ENCODE measurements around the gene AP5S1. TPM values are rescaled to one million over a fixed set of nuclear protein-coding genes. Genes with fewer than 3 reads are reported as not detected.

Gene AP5S1
- total RNA-seq, 2 experiments from 2014 or later: 6.0 TPM

GRCh38 chr20:3871550-3872265, 51.4 kb downstream of the AP5S1 start:
- H3K36me3 ChIP-seq (ENCODE audit: insufficient read depth, low read length): peaks cover 24% of the 10 kb centered on the region
- intact Hi-C loops (cut with DNase I, micrococcal nuclease): no loop called here
- no peak for TF ChIP-seq CTCF (IDR thresholded peaks at IDR 0.05)
- peaks cover 15% of the 10 kb centered on the region for H3K4me1 Mint-ChIP-seq (ENCODE audit: low read depth)
- H3K4me1 ChIP-seq (ENCODE audit: insufficient read depth, low read length): peaks cover 8% of the 10 kb centered on the region
- no peak overlapping the region for H3K4me3 Mint-ChIP-seq
- H3K27ac ChIP-seq (ENCODE audit: low read depth in 1 of 2, low read length in 2 of 2): no peak overlapping the region
- H3K36me3 Mint-ChIP-seq (ENCODE audit: low read depth): peaks cover 47% of the 10 kb centered on the region
- H3K9me3 ChIP-seq (ENCODE audit: control insufficient read depth in 1 of 2, insufficient read depth in 1 of 2, low read length in 2 of 2): no peaks in the 10 kb centered on the region
- no peaks in the 10 kb centered on the region for H3K27me3 ChIP-seq (ENCODE audit: control insufficient read depth in 1 of 2, insufficient read depth in 2 of 2, low read length in 2 of 2)
- ChIA-PET CTCF (no interaction called here), POLR2A (no interaction called here)
- H3K9me3 Mint-ChIP-seq: no peaks in the 10 kb centered on the region
- H3K4me3 ChIP-seq (ENCODE audit: low read length): no peak overlapping the region
- no peaks in the 10 kb centered on the region for H3K27me3 Mint-ChIP-seq
- no peak overlapping the region for H3K27ac Mint-ChIP-seq
- ATAC-seq (ENCODE audit: poor library complexity): no peak
- no peak for DNase-seq

- Histone ChIP-seq H3K36me3 (ENCODE audit: insufficient read depth, low read length) (peaks cover 20% of the 10 kb centered on the region), H3K4me1 (ENCODE audit: insufficient read depth, low read length) (peaks cover 8% of the 10 kb centered on the region), H3K4me3 (ENCODE audit: low read length) (no peak overlapping the region), H3K27ac (ENCODE audit: low read depth in 1 of 2, low read length in 2 of 2) (no peak overlapping the region), H3K27me3 (ENCODE audit: control insufficient read depth in 1 of 2, insufficient read depth in 2 of 2, low read length in 2 of 2) (no peaks in the 10 kb centered on the region), H3K9me3 (ENCODE audit: control insufficient read depth in 1 of 2, insufficient read depth in 1 of 2, low read length in 2 of 2) (no peaks in the 10 kb centered on the region)
- intact Hi-C loops (cut with DNase I, micrococcal nuclease): no loop called here
- no peaks in the 10 kb centered on the region for H3K9me3 Mint-ChIP-seq
- ChIA-PET POLR2A (interaction anchor here (0.6 kb wide), 1 partner anchor 25 kb away, joined by 3 read pairs; no protein-coding TSS in a partner anchor), CTCF (no interaction called here)
- peaks cover 16% of the 10 kb centered on the region for H3K4me1 Mint-ChIP-seq (ENCODE audit: low read depth)
- TF ChIP-seq CTCF (IDR thresholded peaks at IDR 0.05): no peak
- DNase-seq (no peak), ATAC-seq (ENCODE audit: poor library complexity) (no peak)
- no peaks in the 10 kb centered on the region for H3K27me3 Mint-ChIP-seq
- no peak overlapping the region for H3K4me3 Mint-ChIP-seq
- peaks cover 30% of the 10 kb centered on the region for H3K36me3 Mint-ChIP-seq (ENCODE audit: low read depth)
- no peak overlapping the region for H3K27ac Mint-ChIP-seq
Measured at GRCh38 chr20:3873507-3873906, 53.2 kb downstream of the AP5S1 start.

- intact Hi-C loops (cut with DNase I, micrococcal nuclease): no loop called here
- Histone ChIP-seq H3K4me1 (ENCODE audit: insufficient read depth, low read length) (peaks cover 8% of the 10 kb centered on the region), H3K27me3 (ENCODE audit: control insufficient read depth in 1 of 2, insufficient read depth in 2 of 2, low read length in 2 of 2) (no peaks in the 10 kb centered on the region), H3K4me3 (ENCODE audit: low read length) (no peak overlapping the region), H3K27ac (ENCODE audit: low read depth in 1 of 2, low read length in 2 of 2) (no peak overlapping the region), H3K9me3 (ENCODE audit: control insufficient read depth in 1 of 2, insufficient read depth in 1 of 2, low read length in 2 of 2) (no peaks in the 10 kb centered on the region), H3K36me3 (ENCODE audit: insufficient read depth, low read length) (peaks cover 20% of the 10 kb centered on the region)
- Mint-ChIP-seq H3K27me3 (no peaks in the 10 kb centered on the region), H3K4me1 (ENCODE audit: low read depth) (peaks cover 18% of the 10 kb centered on the region), H3K4me3 (no peak overlapping the region), H3K9me3 (no peaks in the 10 kb centered on the region), H3K27ac (no peak overlapping the region), H3K36me3 (ENCODE audit: low read depth) (peaks cover 30% of the 10 kb centered on the region)
- TF ChIP-seq CTCF (IDR thresholded peaks at IDR 0.05): no peak
- DNase-seq: no peak
- POLR2A ChIA-PET: interaction anchor here (1.6 kb wide), 1 partner anchor 15 kb away, joined by 8 read pairs; the partner anchor contains the start of gene PANK2
- CTCF ChIA-PET: no interaction called here
- ATAC-seq (ENCODE audit: poor library complexity): no peak
Measured at GRCh38 chr20:3874194-3874844, 54.0 kb downstream of the AP5S1 start.
